Ureter (tissue), 1 donor: ENCODE results near the gene LITAFD. TPM values are rescaled to one million over a fixed set of nuclear protein-coding genes. Genes with fewer than 3 reads are reported as not detected.
"Not testable (repeated sequence)": the region's sequence is repeated elsewhere in the genome, so short reads cannot be mapped to it uniquely, and the experiment has no call there.

Experiments
- DNase-seq: peaks from one replicate; pipeline ENCODE4 v3.0.0-alpha.2; 2020; ENCODE audit warnings: low spot score
- total RNA-seq: library from RNA; stranded (reverse); gene quantifications from one replicate; pipeline ENCODE4 v1.2.4, GENCODE V29; 2023
- donor health status: DM: yes; HTN: yes; CAD: no.

LITAFD gene
- total RNA-seq, 1 donor from 2014 or later, result not detected

DNA sequence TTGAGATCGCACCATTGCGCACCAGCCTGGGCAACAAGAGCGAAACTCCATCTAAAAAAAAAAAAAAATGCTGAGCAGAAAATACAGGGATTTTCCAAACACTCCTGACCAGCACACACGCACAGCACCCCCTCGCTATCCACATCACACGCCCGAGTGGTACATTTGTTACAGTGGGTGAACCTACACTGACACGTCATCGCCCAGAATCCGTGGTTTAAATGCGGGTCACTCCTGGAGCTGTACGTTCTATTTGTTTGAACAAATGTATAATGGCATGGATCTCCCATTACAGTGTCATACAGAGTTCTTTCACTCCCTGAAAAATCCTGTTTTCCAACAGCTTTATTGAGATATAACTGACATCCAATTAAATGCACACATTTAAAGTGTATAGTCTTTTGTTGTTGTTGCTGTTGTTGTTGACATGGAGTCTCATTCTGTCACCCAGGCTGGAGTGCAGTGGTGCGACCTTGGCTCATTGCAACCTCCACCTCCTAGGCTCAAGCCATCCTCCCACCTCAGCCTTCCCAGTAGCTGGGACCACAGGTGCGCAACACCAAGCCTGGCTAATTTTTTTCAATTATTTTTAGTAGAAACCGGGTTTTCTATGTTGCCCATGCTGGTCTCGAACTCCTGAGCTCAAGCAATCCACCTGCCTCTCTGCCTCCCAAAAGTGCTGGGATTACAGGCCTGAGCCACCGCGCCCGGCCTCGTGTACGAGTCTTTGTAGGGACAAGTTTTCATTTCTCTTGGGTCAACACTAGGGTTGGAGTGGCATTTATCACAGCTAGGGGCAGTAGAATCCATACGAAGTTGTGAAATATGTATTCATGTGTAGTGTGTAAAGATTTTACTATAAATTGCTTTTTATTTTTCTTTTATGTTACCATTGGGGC lies 8.9 kb upstream of the LITAFD start:
- DNase-seq, result no peak

DNA sequence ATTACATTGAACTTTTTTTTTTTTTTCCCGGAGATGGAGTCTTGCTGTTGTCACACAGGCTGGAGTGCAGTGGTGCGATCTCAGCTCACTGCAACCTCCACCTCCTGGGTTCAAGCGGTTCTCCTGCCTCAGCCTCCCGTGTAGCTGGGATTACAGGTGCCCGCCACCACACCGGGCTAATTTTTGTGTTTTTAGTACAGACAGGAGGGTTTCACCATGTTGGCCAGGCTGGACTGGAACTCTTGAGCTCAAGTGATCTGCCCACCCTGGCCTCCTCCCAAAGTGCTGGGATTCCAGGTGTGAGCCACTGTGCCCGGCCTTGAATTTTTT lies 8.3 kb upstream of the LITAFD start:
- DNase-seq, result not testable (repeated sequence)

DNA sequence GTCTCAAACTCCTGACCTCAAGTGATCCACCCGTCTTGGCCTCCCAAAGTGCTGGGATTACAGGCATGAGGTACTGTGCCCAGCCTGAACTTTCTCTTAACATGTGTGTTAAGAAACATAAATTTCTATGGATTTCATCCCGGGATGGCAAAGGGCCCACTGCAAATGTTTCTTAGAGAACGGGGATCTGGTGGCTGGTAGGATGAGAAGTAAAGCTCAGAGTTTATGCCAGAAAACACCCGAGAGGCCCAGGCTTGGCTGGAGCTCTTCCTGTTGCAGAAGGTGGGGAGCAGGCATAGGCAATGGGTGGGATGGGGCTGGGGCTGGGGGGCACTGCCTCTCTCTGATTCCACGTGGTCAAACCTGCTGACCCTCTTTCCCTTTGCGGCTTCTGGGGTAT lies 7.8 kb upstream of the LITAFD start:
- no peak for DNase-seq

DNA sequence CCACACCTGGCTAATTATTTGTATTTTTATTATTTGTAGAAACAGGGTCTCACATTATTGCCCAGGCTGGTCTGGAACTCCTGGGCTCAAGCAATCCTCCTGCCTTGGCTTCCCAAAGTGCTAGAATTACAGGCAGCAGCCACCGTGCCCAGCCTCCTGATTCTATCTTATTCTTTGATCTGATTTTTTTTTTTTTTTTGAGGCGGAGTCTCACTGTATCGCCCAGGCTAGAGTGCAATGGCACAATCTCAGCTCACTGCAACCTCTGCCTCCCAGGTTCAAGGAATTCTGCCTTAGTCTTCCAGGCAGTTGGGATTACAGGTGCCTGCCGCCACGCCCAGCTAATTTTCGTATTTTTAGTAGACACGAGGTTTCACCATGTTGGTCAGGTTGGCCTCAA lies 6.8 kb upstream of the LITAFD start:
- not testable (repeated sequence) for DNase-seq

DNA sequence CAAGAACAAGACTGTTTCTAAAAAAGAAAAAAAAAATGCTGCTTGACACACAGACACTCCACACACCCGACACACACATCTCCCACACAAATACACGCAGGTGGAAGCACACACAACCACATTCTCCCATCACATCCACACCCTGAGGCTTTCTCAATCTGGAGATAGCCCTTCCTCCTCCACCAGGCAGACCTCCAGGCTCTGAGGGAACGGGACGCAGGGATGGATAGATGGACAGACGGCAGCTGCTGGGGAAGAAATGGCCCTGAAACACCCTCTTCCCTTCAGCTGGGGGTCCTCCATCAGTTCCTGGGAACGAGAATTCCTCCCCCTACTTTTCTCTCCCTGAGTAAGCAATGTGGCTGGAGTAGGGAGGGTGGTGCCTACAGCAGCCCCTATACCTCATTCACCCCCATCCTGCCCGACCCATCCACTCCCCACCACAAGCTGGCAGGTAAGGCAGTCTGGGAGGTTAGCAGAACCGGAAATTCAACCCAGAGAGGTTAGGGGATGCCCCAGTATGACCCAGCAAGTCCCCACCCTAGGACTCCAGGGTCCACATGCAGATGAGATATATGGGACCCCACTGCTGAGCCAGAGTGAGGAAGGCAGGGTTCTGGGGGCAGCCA lies 4.1 kb upstream of the LITAFD start:
- no peak for DNase-seq

DNA sequence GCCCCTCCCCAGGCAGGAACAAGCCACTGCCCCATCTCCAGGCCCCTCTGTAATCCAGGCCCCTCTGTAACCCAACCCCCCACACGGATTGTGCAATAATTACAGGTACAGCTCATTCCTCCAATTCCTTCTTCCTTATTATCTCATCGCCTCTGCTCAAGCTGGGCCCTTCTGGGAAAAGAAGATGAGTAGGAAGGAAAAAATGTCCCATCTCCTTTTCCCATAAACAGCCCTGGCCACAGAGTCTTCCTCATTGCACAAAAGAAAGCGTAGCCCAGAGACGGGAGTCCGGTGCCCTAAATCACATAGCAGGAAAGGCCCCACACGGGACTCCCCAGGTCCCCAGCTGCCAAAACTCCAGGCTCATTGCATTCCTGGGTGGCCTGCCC lies 3.6 kb upstream of the LITAFD start:
- DNase-seq, result no peak

DNA sequence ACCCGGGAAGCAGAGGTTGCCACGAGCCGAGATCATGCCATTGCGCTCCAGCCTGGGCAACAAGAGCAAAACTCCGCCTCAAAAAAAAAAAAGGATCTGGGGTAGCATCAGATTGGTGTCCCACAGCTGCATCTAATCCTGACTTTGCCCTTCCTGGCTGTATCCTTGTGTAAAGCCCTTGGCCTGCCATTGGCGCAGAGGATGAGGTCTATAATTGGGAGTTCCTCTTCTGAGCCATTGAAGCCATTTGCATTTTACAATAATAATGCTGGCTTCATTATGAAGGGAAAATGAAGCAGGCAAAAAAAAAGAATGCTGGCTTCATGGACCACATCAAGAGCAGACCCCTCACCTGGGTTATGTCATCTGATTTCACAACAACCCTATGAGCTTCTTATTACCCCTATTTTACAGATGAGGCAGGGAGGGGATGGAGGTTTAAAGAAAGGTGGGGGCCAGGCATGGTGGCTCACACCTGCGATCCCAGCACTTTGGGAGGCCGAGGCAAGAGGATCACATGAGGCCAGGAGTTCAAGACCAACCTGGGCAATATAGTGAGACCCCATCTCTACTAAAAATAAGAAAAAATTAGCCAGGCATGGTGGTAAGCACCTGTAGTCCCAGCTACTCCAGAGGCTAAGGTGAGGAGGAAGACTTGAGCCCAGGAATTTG lies 1.2 kb upstream of the LITAFD start:
- no peak for DNase-seq

DNA sequence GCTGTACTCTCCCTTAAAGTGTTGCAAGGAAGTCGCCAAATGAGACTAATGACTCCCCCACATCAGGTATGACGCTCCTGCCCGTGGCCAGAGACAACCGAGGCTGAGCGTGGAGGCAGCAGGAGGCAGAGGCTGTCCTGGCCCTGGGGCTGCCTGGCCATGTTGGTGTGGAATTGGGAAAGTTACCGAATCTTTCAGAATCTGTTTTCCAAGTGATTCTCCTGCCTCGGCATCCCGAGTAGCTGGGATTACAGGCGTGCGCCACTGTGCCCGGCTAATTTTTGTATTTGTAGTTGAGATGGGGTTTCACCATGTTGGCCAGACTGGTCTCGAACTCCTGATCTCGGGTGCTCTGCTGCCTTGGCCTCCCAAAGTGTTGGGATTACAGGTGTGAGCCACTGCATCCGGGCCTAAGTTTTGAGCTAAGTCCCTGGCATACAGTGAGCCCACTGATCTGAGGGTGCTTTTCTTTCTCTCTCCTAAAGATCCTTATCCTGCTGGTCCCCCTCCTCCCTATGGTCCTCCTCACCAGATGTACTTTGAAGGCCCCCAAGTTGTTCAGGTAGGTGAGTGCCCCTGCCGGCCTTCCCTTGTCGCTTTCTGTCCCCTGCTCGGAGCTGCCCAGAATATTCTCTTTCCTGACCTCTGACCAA lies 700 bp downstream of the LITAFD start:
- no peak for DNase-seq

DNA sequence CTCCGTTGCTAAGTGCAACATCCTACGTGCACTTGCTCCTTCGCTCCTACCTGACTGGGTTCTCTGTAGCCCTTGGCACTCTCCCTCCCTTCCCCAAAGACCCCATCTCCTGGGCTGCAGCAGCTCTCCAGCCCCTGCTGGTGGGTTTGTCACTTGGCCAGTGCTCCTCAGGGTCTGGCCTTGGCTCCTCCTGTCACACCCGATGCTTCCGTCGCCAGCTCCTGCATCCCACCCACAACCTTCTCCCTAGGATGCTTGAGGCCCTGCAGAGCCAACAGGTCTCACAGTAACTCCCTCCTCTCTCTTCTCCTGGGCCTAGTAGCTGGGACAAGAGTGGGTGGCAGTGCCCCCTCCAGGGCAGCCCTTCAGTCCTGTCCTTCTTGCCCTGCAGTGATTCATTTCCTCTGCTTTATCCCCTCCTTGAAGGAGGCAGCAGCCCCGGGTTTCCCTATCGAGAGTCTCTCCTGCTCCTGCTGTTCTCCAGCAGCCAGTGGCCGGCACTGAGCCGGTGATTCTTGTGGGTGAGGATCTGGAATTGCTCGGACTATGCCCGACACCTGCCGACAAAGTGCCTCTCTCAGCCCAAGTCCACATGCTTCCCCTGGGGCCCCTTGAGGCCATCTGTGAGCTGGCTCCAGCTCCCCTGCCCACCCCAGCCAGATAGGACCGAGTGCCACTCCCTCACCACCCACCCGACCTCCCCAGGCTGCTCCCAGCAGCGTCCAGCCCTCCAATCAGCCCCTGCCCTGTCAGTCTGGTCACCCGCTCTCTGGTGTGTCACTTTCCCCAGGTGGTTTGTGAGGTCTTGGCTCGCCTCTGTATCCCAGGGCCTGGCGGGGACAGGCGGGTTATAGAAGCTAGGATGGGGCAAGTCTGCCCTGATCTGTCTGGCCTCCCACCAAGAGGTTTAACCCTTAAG lies 3.8 kb downstream of the LITAFD start:
- no peak for DNase-seq

DNA sequence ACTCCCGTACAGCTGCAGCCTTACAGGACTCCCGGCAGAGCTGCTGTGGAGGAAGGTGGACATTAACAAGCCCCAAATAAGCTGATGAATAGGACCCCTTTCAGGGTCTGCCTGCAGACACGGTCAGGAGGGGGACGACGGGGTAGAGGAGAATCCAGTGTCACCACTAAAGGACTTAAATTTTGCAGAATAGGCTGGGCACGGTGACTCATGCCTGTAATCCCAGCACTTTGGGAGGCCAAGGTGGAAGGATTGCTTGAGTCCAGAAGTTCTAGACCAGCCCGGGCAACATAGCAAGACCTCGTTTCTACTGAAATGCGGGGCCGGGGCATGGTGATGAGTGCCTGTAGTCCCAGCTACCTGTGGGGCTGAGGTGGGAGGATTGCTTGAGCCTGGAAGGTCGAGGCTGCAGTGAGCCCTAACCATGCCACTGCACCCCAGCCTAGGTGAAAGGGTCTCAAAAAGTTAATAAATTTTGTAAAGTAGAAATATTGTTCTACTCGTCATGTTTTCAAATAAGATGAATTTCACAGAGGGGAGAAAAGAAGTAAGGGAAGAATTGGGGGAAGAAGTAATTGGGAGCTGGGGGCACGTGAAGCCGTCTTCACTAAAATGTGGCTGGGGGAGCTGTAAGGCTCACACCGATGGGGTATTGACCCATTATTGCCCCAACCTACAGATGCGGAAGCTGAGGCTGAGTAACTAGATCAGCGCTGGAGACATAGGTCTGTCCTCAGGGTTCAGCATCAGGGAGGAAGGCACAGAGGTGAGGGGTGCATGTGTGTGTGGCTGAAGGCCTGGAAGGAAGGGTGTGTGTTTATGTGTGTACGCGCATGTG lies 4.7 kb downstream of the LITAFD start:
- DNase-seq, result no peak

DNA sequence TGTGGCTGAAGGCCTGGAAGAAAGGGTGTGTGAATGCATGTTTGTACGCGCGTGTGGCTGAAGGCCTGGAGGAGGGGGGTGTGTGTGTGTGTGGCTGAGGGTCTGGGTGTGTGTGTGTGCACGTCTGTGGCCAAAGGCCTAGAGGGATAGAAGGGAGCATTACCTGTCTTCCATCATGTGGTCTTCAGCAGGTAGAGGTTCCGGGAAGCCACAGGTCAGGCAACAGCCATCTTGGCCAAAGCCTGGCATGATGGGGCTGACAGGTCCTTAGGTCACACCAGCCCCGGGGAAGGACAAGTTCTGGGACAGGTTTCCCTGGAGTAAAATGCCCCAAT lies 5.2 kb downstream of the LITAFD start:
- no peak for DNase-seq

DNA sequence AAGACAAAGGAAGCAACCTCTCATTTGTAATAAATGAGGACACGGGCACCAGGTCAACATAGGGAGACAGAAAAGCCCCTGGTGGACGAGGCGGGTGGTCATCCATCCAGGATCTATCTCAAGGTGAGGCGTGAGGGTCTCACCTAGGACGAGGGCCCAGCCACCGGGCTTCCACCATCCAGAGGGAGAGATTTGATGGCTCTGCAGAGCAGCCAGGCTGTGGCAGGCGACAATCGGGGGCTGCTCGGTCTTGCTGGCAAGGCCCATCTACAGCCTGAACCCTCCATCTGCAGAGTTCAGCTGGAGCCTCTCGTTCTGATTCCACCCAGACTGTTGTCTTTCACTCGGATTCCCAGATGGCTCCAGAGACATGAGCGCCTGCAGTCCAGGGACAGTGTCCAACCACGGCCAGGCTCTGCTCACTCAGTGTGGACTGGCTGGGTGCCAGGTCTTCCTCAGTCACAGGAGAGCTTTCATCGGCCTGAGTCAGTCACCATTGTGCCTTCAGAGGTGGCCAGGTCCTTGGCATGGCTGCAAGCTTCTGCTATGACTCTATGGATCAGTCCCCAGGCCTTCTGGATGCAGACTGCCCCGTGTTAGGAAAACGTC lies 5.9 kb downstream of the LITAFD start:
- no peak for DNase-seq

DNA sequence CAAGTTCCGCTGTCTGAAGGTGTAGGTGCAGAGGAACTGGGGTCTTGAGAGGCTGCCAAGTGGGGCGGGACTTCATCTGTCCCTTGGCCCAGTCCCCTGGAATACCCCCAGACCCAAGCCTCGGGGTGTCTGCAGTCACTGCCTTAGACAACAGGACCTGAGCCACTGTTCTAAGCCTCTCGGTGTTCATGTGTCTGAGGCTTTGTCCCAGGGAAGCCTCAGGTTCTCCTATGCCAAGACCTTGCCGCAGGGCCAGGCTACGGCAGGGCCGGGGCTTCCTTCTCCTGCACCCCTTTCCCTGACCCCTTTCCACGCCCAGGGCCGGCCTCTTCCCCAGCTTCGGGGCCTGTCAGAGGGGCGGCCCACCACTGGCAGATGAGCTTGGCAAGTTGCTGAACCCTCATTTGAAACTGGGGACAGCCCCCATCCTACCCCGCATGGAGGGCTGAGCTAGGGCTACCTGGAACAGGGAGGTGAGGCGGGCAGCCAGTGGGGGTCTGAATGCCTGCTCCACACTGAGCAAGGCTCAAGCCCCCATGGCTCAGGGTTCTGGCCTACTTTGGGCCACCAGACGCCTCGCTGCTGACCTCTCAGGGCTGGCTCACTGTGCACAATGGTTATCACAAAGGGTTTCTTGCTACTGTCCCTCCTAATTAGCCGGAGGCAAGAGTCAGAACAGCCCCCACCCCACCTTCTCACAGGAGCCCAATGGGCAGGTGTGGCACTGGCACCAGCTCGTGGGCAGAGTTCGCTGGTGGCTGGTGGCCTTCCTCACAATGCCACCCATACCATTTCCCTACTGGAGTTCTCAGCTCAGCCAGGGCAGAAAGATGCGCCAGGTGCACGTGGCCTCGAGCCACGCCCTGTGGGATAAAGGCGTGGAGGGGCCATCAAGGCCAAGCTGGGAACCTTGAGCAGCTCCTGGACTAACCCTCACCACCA lies 7.1 kb downstream of the LITAFD start:
- DNase-seq, result no peak

DNA sequence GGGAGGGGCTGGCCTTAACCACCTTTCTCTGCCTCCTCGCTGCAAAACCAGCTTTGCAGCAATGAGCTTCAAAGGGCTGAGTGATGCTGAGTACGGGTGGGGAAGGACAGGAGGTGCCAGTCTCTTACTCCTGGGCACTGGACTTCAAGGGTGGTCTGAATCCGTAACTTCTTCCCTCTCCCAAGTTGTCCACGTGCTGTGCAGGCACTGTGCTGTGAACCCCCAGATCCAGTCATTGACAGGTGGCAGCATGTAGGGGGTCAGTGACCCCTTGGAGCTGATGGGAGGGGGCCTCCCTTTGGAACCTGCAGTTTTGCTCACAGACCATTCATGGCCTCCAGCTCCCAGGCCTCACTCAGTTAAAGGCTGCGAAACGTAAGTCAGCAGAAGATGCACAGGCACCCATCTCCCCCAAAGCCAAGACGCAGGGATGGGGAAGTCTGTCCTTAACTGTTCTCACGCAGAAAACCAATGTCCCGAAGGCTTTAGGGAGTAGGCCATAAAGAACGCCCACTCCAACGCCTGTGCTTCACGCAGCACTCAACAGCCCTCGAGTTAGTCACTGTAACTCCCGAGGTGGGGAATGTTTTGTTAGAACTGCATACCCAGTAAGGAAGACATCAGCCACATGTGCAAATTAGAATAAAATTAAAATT lies 7.9 kb downstream of the LITAFD start:
- DNase-seq, result no peak

DNA sequence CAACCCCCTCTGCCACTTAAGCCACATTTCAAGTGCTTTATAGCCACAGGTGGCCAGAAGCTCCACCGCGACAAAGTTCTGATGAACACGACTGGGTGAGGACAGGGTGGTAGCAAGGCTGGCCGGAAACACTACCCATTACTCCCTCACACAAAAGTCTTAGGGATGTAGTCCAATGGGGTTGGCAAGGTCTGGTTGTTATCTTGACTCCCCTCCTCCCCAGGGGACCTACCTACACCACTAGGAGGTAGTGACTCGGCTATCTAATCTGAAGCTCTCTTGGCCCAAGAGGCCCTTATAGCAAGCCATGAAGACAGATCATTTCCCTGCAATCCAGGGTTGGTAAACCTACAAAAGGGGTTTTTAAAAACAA lies 8.4 kb downstream of the LITAFD start:
- no peak for DNase-seq

DNA sequence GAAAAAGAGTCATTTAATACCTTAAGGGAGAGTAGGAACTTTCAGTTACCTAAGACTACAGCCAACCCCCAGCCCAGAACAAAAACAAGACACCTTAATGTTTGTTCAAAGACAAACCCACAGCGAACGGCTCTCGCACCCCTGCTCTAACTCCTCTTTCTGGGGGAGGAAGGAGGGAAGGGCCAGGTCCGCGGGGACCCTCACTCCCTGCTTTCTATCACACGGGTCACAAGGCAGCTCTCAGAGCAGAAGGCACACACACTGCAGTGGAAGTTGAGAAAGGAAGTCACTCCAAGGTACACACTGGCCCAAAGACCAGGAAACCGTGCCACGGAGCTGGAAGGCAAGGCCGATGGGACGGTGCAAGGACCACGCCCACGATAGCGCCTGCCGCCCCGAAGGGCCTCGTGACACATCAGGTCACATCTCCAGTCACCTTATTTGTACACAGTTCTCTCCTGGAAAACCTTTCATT lies 10.0 kb downstream of the LITAFD start:
- no peak for DNase-seq

DNA sequence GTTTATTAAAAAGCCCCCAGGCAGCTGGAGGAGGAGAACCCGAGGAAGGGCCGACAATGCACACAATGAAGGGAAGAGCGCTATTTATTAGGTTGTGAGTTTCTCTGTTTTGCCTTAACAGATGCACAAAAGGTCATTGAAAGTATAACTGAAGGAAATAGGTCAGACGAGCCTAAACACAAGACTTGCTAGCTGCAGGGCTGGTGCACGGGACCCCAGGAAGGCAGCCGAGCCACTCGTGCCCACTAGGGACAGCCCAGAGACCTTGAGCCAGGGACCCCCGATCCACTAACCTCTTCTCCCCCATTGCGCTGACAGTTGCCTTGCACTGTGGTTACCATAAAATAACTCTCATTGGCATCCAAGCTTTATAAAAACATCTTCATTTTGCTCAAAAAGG lies 11.3 kb downstream of the LITAFD start:
- DNase-seq, result no peak

DNA sequence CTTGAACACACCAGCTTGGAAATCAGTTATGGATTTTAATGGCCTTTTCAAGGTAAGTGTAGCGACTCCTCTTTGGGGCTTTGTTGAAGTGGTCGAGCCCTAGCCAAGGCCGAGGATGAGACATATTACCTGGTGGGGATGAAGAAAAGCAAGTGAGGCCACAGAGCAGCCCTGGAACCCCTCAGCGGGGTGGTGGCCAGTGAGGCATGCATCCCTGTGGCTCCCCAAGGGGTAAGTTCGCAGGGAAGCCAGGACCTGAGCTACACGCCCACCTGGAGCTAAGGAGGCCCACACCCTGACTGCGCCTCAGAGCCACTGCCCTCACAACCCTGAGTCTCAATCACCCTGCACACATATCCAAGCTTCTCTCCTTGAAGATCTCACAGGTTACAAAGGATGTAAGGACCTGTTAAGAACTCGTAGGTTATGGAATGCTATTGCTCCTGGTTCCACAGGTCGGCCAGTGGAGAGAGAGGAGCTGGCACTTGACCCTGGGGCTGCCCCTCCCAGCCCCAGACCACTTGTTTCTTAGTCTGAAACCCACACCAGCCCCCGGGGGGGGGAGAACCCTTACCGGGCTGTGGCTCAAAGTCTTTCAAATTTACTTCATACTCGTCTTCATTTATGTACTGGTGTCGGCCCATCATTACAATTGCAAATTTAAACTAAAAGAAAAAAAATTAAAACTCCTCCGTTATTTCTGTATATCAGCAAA lies 12.0 kb downstream of the LITAFD start:
- DNase-seq, result no peak
